Loucy (cell line): Measurements from ENCODE around the gene MYO9A.

Experiments used
- H2AFZ ChIP-seq: fragments of 200-600 bp; sonication (generic); 2 replicates; pipeline ENCODE4 v1.6.0; 2016; ENCODE audit warnings: antibody characterized with exemption, mild to moderate bottlenecking, low read length, moderate library complexity
- H3F3A ChIP-seq: fragments of 200-600 bp; 2 replicates; pipeline ENCODE4 v1.6.0; 2016; ENCODE audit warnings: antibody characterized with exemption, low read depth, mild to moderate bottlenecking
- H3K27me3 ChIP-seq: fragments of 200-600 bp; sonication (generic); 2 replicates; pipeline ENCODE4 v1.6.1; 2014; ENCODE audit warnings: low read length, mild to moderate bottlenecking; ENCODE audit not compliant: insufficient read depth, poor library complexity, severe bottlenecking
- H3K36me3 ChIP-seq: fragments of 200-600 bp; sonication (generic); 2 replicates; pipeline ENCODE4 v1.6.1; 2016; ENCODE audit warnings: low read length; ENCODE audit not compliant: insufficient read depth
- H3K4me1 ChIP-seq: fragments of 200-600 bp; sonication (generic); 2 replicates; pipeline ENCODE4 v1.5.1; 2014; ENCODE audit warnings: low read length, mild to moderate bottlenecking; ENCODE audit not compliant: insufficient read depth, poor library complexity, severe bottlenecking
- H3K4me2 ChIP-seq: fragments of 200-600 bp; sonication (generic); 2 replicates; pipeline ENCODE4 v1.6.0; 2014; ENCODE audit warnings: antibody characterized with exemption, low read length, low read depth, mild to moderate bottlenecking; ENCODE audit not compliant: poor library complexity, severe bottlenecking
- H3K4me3 ChIP-seq: fragments of 200-600 bp; sonication (generic); 2 replicates; pipeline ENCODE4 v1.5.1; 2014; ENCODE audit warnings: low read length, mild to moderate bottlenecking, mixed read lengths; ENCODE audit not compliant: poor library complexity, severe bottlenecking
- H3K79me2 ChIP-seq: fragments of 200-600 bp; sonication (generic); 2 replicates; pipeline ENCODE4 v1.6.1; 2014; ENCODE audit warnings: low read length; ENCODE audit not compliant: insufficient read depth
- H3K9ac ChIP-seq: fragments of 200-600 bp; sonication (generic); 2 replicates; pipeline ENCODE4 v1.6.0; 2014; ENCODE audit warnings: mild to moderate bottlenecking, low read depth, low read length, moderate library complexity; ENCODE audit not compliant: poor library complexity, severe bottlenecking
- H3K9me2 ChIP-seq: fragments of 200-600 bp; sonication (generic); replicated peaks from 2 replicates; pipeline ENCODE4 v1.6.1; 2016; ENCODE audit warnings: low read depth, low read length, mixed read lengths
- H3K9me3 ChIP-seq: fragments of 200-600 bp; sonication (generic); 2 replicates; pipeline ENCODE4 v1.6.1; 2014; ENCODE audit warnings: mild to moderate bottlenecking, antibody characterized with exemption, low read length, low read depth; ENCODE audit not compliant: insufficient read depth
- H4K20me1 ChIP-seq: fragments of 200-600 bp; sonication (generic); 2 replicates; pipeline ENCODE4 v1.6.0; 2014; ENCODE audit warnings: antibody characterized with exemption, low read length, mild to moderate bottlenecking; ENCODE audit not compliant: insufficient read depth, poor library complexity, severe bottlenecking
- EZH2phosphoT487 ChIP-seq: fragments of 200-600 bp; IDR thresholded peaks from 2 replicates; pipeline ENCODE4 v1.6.1; 2018; ENCODE audit warnings: antibody characterized with exemption, mild to moderate bottlenecking, moderate library complexity, borderline replicate concordance
- TF ChIP-seq, protein P1 (sequence below): fragments of 200-600 bp; sonication (generic); conservative IDR thresholded peaks from 2 replicates; pipeline ENCODE4 v1.5.1; 2014; ENCODE audit warnings: mild to moderate bottlenecking, antibody characterized with exemption, low read length

The MYO9A gene

DNA sequence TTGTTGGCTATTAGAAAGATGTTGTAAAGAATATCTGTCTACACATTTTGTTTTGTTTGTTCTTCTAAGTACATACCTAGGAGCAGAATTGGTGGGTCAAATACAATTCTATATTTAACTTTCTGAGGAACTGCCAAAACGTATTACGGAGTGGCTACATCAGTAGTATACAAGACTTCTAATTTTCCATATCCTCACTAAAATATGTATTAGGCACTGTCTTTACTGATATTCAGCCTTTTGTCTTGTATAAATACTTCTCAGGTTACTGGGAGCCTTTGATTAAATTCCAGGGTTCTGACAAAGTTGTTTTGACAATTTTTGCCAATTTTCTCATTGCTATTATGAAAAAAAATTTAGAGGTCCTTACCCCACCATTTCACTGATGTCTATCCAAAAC lies 160.9 kb downstream of the MYO9A start:
- H2AFZ ChIP-seq = no peak overlapping the region

DNA sequence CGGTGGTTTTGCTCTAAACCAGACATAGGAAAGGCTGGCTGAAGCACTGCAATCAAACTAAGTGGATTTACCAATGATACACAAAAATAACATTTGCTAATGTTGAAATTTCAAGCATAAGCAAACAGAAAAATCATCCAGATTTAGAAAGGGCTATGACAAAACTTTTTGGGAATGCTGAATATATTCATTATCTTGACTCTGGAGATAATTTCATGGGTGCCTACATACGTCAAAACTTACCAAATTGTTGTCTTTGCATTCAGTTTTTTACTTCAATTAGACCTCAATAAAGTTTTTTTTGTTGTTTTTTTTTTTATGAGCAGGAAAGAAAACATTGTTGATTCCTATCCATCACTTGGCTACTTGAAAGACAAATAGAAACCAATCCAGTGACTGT lies 166.8 kb downstream of the MYO9A start:
- Histone ChIP-seq H3K9me3 (no peaks in the 10 kb centered on the region), H3K4me3 (no peak overlapping the region), H2AFZ (no peak overlapping the region), H3F3A (no peaks in the 10 kb centered on the region), H3K4me1 (no peaks in the 10 kb centered on the region), H4K20me1 (no peaks in the 10 kb centered on the region), H3K9ac (no peak overlapping the region), H3K9me2 (no peaks in the 10 kb centered on the region), H3K36me3 (peaks cover 14% of the 10 kb centered on the region; the same call in 1 of the 2 replicates), H3K27me3 (no peaks in the 10 kb centered on the region), H3K79me2 (no peaks in the 10 kb centered on the region), H3K4me2 (no peak overlapping the region)
- TF ChIP-seq EZH2phosphoT487 = no peak
- TF ChIP-seq, protein P1, sequence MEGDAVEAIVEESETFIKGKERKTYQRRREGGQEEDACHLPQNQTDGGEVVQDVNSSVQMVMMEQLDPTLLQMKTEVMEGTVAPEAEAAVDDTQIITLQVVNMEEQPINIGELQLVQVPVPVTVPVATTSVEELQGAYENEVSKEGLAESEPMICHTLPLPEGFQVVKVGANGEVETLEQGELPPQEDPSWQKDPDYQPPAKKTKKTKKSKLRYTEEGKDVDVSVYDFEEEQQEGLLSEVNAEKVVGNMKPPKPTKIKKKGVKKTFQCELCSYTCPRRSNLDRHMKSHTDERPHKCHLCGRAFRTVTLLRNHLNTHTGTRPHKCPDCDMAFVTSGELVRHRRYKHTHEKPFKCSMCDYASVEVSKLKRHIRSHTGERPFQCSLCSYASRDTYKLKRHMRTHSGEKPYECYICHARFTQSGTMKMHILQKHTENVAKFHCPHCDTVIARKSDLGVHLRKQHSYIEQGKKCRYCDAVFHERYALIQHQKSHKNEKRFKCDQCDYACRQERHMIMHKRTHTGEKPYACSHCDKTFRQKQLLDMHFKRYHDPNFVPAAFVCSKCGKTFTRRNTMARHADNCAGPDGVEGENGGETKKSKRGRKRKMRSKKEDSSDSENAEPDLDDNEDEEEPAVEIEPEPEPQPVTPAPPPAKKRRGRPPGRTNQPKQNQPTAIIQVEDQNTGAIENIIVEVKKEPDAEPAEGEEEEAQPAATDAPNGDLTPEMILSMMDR = no peak

More for the DNA sequence above, 160.9 kb downstream of the MYO9A start:
- Histone ChIP-seq H3K79me2 (no peaks in the 10 kb centered on the region), H3K4me3 (no peak overlapping the region), H3K36me3 (peaks cover 21% of the 10 kb centered on the region), H3K4me2 (no peak overlapping the region), H3F3A (no peaks in the 10 kb centered on the region), H3K9me3 (no peaks in the 10 kb centered on the region), H3K9ac (no peak overlapping the region), H3K4me1 (no peaks in the 10 kb centered on the region), H3K27me3 (no peaks in the 10 kb centered on the region), H3K9me2 (no peaks in the 10 kb centered on the region), H4K20me1 (no peaks in the 10 kb centered on the region)
- TF ChIP-seq, protein P1 = no peak
- no peak for TF ChIP-seq EZH2phosphoT487

DNA sequence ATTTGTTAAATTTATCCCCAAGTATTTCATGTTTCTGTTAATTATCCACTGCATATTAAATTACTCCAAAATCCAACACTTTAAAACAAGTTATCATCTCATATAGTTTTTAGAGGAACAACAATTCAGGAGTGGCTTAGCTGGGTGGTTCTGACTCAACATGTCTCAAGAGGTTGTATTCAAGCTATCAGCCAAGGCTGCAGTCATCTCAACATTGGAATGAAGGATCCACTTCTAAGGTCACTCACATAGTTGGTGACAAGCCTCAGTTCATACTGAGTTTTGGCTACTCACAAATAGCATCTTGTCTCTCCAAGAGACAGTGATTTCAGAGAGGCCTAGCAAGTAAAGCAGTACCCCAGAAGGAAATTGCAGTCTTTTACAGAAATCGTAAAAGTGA lies 172.9 kb downstream of the MYO9A start:
- H3K9me3 ChIP-seq = no peaks in the 10 kb centered on the region

More for the DNA sequence above, 172.9 kb downstream of the MYO9A start:
- Histone ChIP-seq H3K4me1 (peaks cover 6% of the 10 kb centered on the region), H3K9ac (no peak overlapping the region), H4K20me1 (no peaks in the 10 kb centered on the region), H3K4me3 (no peak overlapping the region), H3K36me3 (no peaks in the 10 kb centered on the region), H3F3A (no peaks in the 10 kb centered on the region), H3K79me2 (no peaks in the 10 kb centered on the region), H3K9me2 (no peaks in the 10 kb centered on the region), H3K27me3 (no peaks in the 10 kb centered on the region), H2AFZ (no peak overlapping the region), H3K4me2 (no peak overlapping the region)
- TF ChIP-seq, protein P1 = no peak
- TF ChIP-seq EZH2phosphoT487 = no peak
